ENCODE data around the gene CRB2.

- TF ChIP-seq POLR2AphosphoS5 (IDR thresholded peaks at IDR 0.05; ENCODE audit: borderline replicate concordance, low read depth, low read length) (peak; percentile 72), EZH2 (IDR thresholded peaks at IDR 0.05) (no peak), FOXP2 (optimal IDR thresholded peaks at IDR 0.05; ENCODE audit: control extremely low read depth, extremely low read length, insufficient read depth) (no peak)
Observed at GRCh38 chr9:123335193-123335985, 20.6 kb upstream of the CRB2 start.
